ENCODE measurements around the gene CYP4A22. TPM values are rescaled to one million over a fixed set of nuclear protein-coding genes. Genes with fewer than 3 reads are reported as not detected.

Gene CYP4A22
- total and polyA plus RNA-seq, 2 experiments from 2014 or later = not detected

- Mint-ChIP-seq H3K4me3 (no peak overlapping the region; the same call in 2 of the 3 replicates), H3K9me3 (peaks cover 18% of the 10 kb centered on the region; the same call in 2 of the 3 replicates), H3K36me3 (ENCODE audit: low read depth) (no peaks in the 10 kb centered on the region; the same call in 2 of the 3 replicates), H3K27ac (no peak overlapping the region), H3K4me1 (peaks cover 23% of the 10 kb centered on the region), H3K27me3 (ENCODE audit: insufficient read depth, low read depth, poor library complexity) (peaks cover 23% of the 10 kb centered on the region)
- no peak for DNase-seq (ENCODE audit: low spot score)
- no peaks in the 10 kb centered on the region for H3K79me2 ChIP-seq (replicated peaks; ENCODE audit: insufficient read depth)
- H3K27ac ChIP-seq (ENCODE audit: low read depth) = no peak overlapping the region
- H3K27me3 ChIP-seq (ENCODE audit: insufficient read depth) = peaks cover 15% of the 10 kb centered on the region
- no peak overlapping the region for H2AFZ ChIP-seq
- no peaks in the 10 kb centered on the region for H3F3A ChIP-seq (replicated peaks; ENCODE audit: low read depth)
- TF ChIP-seq EZH2 (IDR thresholded peaks at IDR 0.05; ENCODE audit: low read depth, unreplicated experiment) (no peak), ZNF331 (CRISPR knock-in tag; IDR thresholded peaks at IDR 0.05; ENCODE audit: low read depth) (no peak), STAT1 (IDR thresholded peaks at IDR 0.05; ENCODE audit: unreplicated experiment) (no peak), CTCF (conservative IDR thresholded peaks at IDR 0.05; ENCODE audit: low read depth in 2 of 2) (no peak), POLR2AphosphoS5 (IDR thresholded peaks at IDR 0.05; ENCODE audit: low read depth) (no peak), CREB1 (CRISPR knock-in tag; IDR thresholded peaks at IDR 0.05; ENCODE audit: low read depth) (no peak), EZH2phosphoT487 (IDR thresholded peaks at IDR 0.05; ENCODE audit: unreplicated experiment) (no peak), ZNF114 (CRISPR knock-in tag; IDR thresholded peaks at IDR 0.05) (no peak), NANOG (IDR thresholded peaks at IDR 0.05; ENCODE audit: borderline replicate concordance) (no peak), ZNF462 (CRISPR knock-in tag; IDR thresholded peaks at IDR 0.05) (no peak)
- TF ChIP-seq, protein P1, sequence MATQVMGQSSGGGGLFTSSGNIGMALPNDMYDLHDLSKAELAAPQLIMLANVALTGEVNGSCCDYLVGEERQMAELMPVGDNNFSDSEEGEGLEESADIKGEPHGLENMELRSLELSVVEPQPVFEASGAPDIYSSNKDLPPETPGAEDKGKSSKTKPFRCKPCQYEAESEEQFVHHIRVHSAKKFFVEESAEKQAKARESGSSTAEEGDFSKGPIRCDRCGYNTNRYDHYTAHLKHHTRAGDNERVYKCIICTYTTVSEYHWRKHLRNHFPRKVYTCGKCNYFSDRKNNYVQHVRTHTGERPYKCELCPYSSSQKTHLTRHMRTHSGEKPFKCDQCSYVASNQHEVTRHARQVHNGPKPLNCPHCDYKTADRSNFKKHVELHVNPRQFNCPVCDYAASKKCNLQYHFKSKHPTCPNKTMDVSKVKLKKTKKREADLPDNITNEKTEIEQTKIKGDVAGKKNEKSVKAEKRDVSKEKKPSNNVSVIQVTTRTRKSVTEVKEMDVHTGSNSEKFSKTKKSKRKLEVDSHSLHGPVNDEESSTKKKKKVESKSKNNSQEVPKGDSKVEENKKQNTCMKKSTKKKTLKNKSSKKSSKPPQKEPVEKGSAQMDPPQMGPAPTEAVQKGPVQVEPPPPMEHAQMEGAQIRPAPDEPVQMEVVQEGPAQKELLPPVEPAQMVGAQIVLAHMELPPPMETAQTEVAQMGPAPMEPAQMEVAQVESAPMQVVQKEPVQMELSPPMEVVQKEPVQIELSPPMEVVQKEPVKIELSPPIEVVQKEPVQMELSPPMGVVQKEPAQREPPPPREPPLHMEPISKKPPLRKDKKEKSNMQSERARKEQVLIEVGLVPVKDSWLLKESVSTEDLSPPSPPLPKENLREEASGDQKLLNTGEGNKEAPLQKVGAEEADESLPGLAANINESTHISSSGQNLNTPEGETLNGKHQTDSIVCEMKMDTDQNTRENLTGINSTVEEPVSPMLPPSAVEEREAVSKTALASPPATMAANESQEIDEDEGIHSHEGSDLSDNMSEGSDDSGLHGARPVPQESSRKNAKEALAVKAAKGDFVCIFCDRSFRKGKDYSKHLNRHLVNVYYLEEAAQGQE (IDR thresholded peaks at IDR 0.05; ENCODE audit: unreplicated experiment) = no peak
- TF ChIP-seq, protein P2, sequence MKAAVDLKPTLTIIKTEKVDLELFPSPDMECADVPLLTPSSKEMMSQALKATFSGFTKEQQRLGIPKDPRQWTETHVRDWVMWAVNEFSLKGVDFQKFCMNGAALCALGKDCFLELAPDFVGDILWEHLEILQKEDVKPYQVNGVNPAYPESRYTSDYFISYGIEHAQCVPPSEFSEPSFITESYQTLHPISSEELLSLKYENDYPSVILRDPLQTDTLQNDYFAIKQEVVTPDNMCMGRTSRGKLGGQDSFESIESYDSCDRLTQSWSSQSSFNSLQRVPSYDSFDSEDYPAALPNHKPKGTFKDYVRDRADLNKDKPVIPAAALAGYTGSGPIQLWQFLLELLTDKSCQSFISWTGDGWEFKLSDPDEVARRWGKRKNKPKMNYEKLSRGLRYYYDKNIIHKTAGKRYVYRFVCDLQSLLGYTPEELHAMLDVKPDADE (IDR thresholded peaks at IDR 0.05) = no peak
- ATAC-seq = no peak
- H3K4me1 ChIP-seq (ENCODE audit: insufficient read depth) = peaks cover 7% of the 10 kb centered on the region
- no peak overlapping the region for H3K4me3 ChIP-seq
- H3K4me2 ChIP-seq = no peak overlapping the region
- no peaks in the 10 kb centered on the region for H4K20me1 ChIP-seq (replicated peaks; ENCODE audit: insufficient read depth)
- H3K36me3 ChIP-seq (ENCODE audit: insufficient read depth) = no peaks in the 10 kb centered on the region
- no peaks in the 10 kb centered on the region for H3K9me2 ChIP-seq (ENCODE audit: insufficient read depth)
These were observed 46.3 kb downstream of the CYP4A22 start for GRCh38 chr1:47183308-47184089.
